Naive thymus-derived CD4-positive, alpha-beta T cell (primary cell): Measurements from ENCODE around the gene TMEM116. TPM values are rescaled to one million over a fixed set of nuclear protein-coding genes. Genes with fewer than 3 reads are reported as not detected.
A peak's percentile ranks its signal among the peaks of the same experiment; 100 is the strongest.
"Not testable (repeated sequence)": the region's sequence is repeated elsewhere in the genome, so short reads cannot be mapped to it uniquely, and the experiment has no call there.

Experiments used
- ATAC-seq: fragments of 150-1000 bp; cut with Tn5 transposase; 2 replicates; pipeline ENCODE4 v1.10.0; 2021; ENCODE audit warnings: mild to moderate bottlenecking, moderate library complexity
- CTCF ChIA-PET: fragments of 350-600 bp; sonication (Branson Sonifier 250); formaldehyde crosslinking; loops from one replicate; lab custom pipeline; 2021; ENCODE audit warnings: antibody characterized with exemption; lab: Charles Lee
- POLR2A ChIA-PET: fragments of 350-600 bp; sonication (Branson Sonifier 250); formaldehyde crosslinking; loops from one replicate; lab custom pipeline; 2021; ENCODE audit warnings: antibody characterized with exemption, inconsistent platforms; lab: Charles Lee
- DNase-seq, 9 donors: peaks; one replicate each; pipeline versions ENCODE4 v3.0.0 to v3.0.0-alpha.2; 2020 to 2022; ENCODE audit warnings: mixed read lengths in 1 of 9
- H3K27ac ChIP-seq: one replicate; pipeline ENCODE4 v1.7.0; 2013; ENCODE audit warnings: mild to moderate bottlenecking, low read depth, low read length, moderate library complexity
- H3K27me3 ChIP-seq, 2 donors: one replicate each; pipeline ENCODE4 v1.7.0; 2013; ENCODE audit warnings: low read length in 2 of 2, mild to moderate bottlenecking in 2 of 2, moderate library complexity in 2 of 2; ENCODE audit not compliant: control insufficient read depth in 2 of 2, insufficient read depth in 2 of 2
- H3K36me3 ChIP-seq, 3 experiments: 1 replicate in 2 of 3; 2 replicates in 1 of 3; pipeline ENCODE4 v1.7.0; 2013; ENCODE audit warnings: low read length in 3 of 3, mild to moderate bottlenecking in 3 of 3, moderate library complexity in 1 of 3; ENCODE audit not compliant: insufficient read depth in 3 of 3, control insufficient read depth in 2 of 3
- H3K4me1 ChIP-seq, 2 donors: one replicate each; pipeline ENCODE4 v1.7.0; 2013; ENCODE audit warnings: low read length in 2 of 2, mild to moderate bottlenecking in 2 of 2, moderate library complexity in 1 of 2; ENCODE audit not compliant: control insufficient read depth in 2 of 2, insufficient read depth in 2 of 2
- H3K4me3 ChIP-seq: 2 replicates; pipeline ENCODE4 v1.7.0; 2013; ENCODE audit warnings: mild to moderate bottlenecking, low read length
- H3K9me3 ChIP-seq, 3 experiments: 1 replicate in 2 of 3; 2 replicates in 1 of 3; pipeline ENCODE4 v1.7.0; 2013; ENCODE audit warnings: low read length in 3 of 3; ENCODE audit not compliant: control insufficient read depth in 2 of 3
- H3K27ac Mint-ChIP-seq, 9 donors: one replicate each; pipeline ENCODE4 v1.8.0; 2020 to 2022; ENCODE audit warnings: mixed read lengths in 9 of 9, mild to moderate bottlenecking in 8 of 9, moderate library complexity in 5 of 9, inconsistent platforms in 2 of 9
- H3K27me3 Mint-ChIP-seq, 5 donors: one replicate each; pipeline ENCODE4 v1.8.0; 2021 to 2022; ENCODE audit warnings: mixed read lengths in 5 of 5, mild to moderate bottlenecking in 1 of 5
- H3K36me3 Mint-ChIP-seq, 5 donors: one replicate each; pipeline ENCODE4 v1.8.0; 2020 to 2022; ENCODE audit warnings: mixed read lengths in 5 of 5, mild to moderate bottlenecking in 3 of 5, inconsistent platforms in 1 of 5
- H3K4me1 Mint-ChIP-seq, 7 donors: one replicate each; pipeline ENCODE4 v1.8.0; 2020 to 2022; ENCODE audit warnings: mixed read lengths in 7 of 7, mild to moderate bottlenecking in 3 of 7, inconsistent platforms in 1 of 7
- H3K4me3 Mint-ChIP-seq, 10 donors: one replicate each; pipeline ENCODE4 v1.8.0; 2020 to 2022; ENCODE audit warnings: mild to moderate bottlenecking in 10 of 10, mixed read lengths in 10 of 10, moderate library complexity in 6 of 10, inconsistent platforms in 2 of 10
- H3K9me3 Mint-ChIP-seq, 11 donors: one replicate each; pipeline ENCODE4 v1.8.0; 2020 to 2022; ENCODE audit warnings: mixed read lengths in 11 of 11, mild to moderate bottlenecking in 4 of 11, inconsistent platforms in 1 of 11, moderate library complexity in 1 of 11
- intact Hi-C, 2 donors: fragments of 100-400 bp; cut with micrococcal nuclease; formaldehyde crosslinking; loops; one replicate each; pipeline ENCODE4 v1.15.1; 2023
- polyA plus RNA-seq, 2 donors: library from polyadenylated mRNA; unstranded; fragments of 300-500 nt; fragmentation: Illumina TruSeq; gene quantifications; one replicate each; pipeline ENCODE4 v1.2.3, GENCODE V29; 2021
- total RNA-seq, 6 experiments: library from RNA in 5 of 6; stranded (reverse) in 5 of 6; gene quantifications; 1 replicate in 5 of 6; 2 replicates in 1 of 6; pipeline ENCODE4 v1.2.3 and lab custom pipeline; 2021 to 2026

TMEM116 gene
- 10 to 100 TPM; 12.6 to 29.3 (median 23.0) TPM for total RNA-seq
- polyA plus RNA-seq = 10 to 100 TPM in 1 of 2 donors, 1 to 10 TPM in 1; 8.7 to 13.3 TPM
- 28.5 reads per million, percentile 58 among the genes with 10 or more reads in this experiment for total RNA-seq (lab: John Stamatoyannopoulos, UW)

DNA sequence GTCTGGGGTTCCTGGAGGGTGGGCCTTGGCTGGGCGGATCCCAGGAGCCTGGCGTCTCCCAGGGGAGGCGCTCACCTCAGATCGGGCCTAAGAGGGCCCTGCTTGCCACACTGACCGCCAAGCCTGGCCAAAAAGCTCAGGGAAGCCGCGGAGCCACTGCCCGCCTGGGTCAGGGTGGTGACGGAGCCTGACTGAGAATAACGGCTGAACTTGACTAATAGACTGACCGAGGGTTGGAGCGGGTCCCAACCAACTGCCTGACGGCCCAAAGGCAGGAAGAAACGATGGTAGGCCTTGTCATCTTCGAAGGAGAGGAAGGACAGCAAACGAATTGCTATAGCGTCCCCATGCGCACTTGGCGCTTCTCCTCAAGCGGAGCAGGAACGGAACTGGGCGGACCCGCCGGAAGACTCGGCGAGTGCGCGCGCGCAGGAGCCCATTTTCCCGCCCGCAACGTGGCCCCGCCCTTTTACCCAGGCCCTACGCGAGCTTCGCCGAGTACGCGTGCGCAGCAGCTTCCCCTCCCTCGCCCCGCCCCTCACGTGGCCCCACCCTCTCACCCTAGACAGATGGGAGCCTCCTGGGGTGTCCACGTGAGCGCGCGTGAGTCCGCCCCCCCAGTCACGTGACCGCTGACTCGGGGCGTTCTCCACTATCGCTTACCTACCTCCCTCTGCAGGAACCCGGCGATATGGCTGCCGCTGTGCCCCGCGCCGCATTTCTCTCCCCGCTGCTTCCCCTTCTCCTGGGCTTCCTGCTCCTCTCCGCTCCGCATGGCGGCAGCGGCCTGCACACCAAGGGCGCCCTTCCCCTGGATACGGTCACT is at the start of gene TMEM116, which contains the start of gene ERP29:
TMEM116 (minus strand) TSS at position 391 of the 826 bp plus-strand sequence. CDS start 7,895 bp downstream, outside the sequence.
ERP29 (plus strand) TSS at position 652 of the 826 bp plus-strand sequence; CDS start at position 692, 40 bp downstream.
- H3K27ac ChIP-seq = peak within 1 kb of the TSS; percentile 96
- ChIA-PET CTCF (interaction anchor here (0.6 to 3.8 kb wide), 12 partner anchors 10 to 163 kb away, joined by 3 to 63 read pairs (median 4); no protein-coding TSS in a partner anchor), POLR2A (interaction anchor here (0.6 to 6.5 kb wide), 25 partner anchors 9 to 175 kb away, joined by 3 to 285 read pairs (median 4); partner anchors contain the start of genes MAPKAPK5, NAA25 and TRAFD1)
- peaks cover 4 to 16% (median 6%) of the 10 kb centered on the region in 3 experiments for H3K36me3 ChIP-seq
- Mint-ChIP-seq H3K9me3 (peaks cover 0 to 10% (median 4%) of the 10 kb centered on the region in 11 donors), H3K36me3 (peaks cover 10 to 39% (median 37%) of the 10 kb centered on the region in 5 donors), H3K27ac (peak within 1 kb of the TSS; percentile 95 to 99 (median 97)), H3K4me3 (peak within 1 kb of the TSS; percentile 86 to 97 (median 91)), H3K27me3 (no peaks in the 10 kb centered on the region), H3K4me1 (peaks cover 41 to 67% (median 51%) of the 10 kb centered on the region in 7 donors)
- DNase-seq = peak; percentile 98 to 100 (median 99)
- peak within 1 kb of the TSS; percentile 90 for H3K4me3 ChIP-seq
- intact Hi-C loops = loop anchor here (1.0 to 10.0 kb wide), 20 partner anchors 11 to 1209 kb away; partner anchors contain the start of genes HECTD4 (in 2 of the 2), NAA25 (in 2 of the 2), RPL6 (in 2 of the 2) and TRAFD1 (in 2 of the 2)
- no peaks in the 10 kb centered on the region for H3K27me3 ChIP-seq
- ATAC-seq = peak; percentile 92
- no peaks in the 10 kb centered on the region for H3K9me3 ChIP-seq
- H3K4me1 ChIP-seq = peaks cover 29 to 32% of the 10 kb centered on the region in 2 donors

DNA sequence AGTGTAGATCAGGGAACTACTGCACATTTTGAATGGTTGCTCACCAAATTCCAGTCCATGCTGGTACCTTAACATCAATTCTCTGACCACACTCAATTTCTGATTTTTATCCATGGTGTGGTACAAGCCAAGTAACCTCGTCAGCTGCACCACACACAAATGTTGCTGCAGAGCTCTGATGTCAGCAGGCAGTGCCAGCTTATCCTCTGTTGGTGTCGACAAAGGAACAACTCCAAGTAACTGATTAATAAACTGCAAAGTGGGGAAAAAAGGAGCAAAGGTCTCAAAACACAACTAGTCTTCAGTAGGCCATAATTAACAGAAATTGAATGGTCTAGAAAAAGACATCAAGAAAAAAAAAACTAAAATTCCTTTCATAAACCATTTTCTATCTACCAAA is 48.2 kb upstream of the TMEM116 start:
- Mint-ChIP-seq H3K9me3 (no peaks in the 10 kb centered on the region), H3K27ac (peak overlapping the region in 3 of 9 donors; percentile 37 to 86 (median 67)), H3K27me3 (no peaks in the 10 kb centered on the region), H3K4me3 (no peak overlapping the region), H3K4me1 (no peaks in the 10 kb centered on the region), H3K36me3 (peaks cover 13 to 31% (median 17%) of the 10 kb centered on the region in 5 donors)
- H3K27ac ChIP-seq = no peak overlapping the region
- POLR2A ChIA-PET = interaction anchor here (1.3 kb wide), 1 partner anchor 47 kb away, joined by 3 read pairs; no protein-coding TSS in a partner anchor
- H3K36me3 ChIP-seq = peaks cover 11 to 27% (median 13%) of the 10 kb centered on the region in 3 experiments
- DNase-seq (no peak), ATAC-seq (no peak)
- intact Hi-C loops = no loop called here
- H3K4me1 ChIP-seq = no peaks in the 10 kb centered on the region
- H3K4me3 ChIP-seq = no peak overlapping the region
- CTCF ChIA-PET = interaction anchor here (0.9 kb wide), 1 partner anchor 9 kb away, joined by 3 read pairs; no protein-coding TSS in a partner anchor
- no peaks in the 10 kb centered on the region for H3K27me3 ChIP-seq
- H3K9me3 ChIP-seq = no peaks in the 10 kb centered on the region

DNA sequence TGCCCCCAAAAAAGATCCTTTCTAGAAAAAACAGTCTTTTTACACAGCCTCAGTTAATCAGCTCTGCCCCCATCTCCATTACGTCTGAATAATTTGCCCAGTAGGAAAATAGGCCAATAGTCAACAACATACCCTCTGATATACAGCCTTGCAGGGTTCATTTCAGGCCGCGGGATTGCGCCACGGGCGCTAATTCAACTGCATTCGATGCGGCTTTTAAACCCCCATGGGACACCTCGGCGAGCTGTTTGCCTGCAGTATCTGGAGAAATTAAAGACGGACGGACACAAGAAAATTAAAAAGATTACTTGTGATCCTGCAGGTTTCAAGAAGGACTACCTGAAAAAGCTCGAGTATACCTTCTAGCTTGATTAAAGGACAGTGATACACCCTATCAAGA is 36.4 kb upstream of the TMEM116 start:
- DNase-seq = no peak
- CTCF ChIA-PET = no interaction called here
- Histone ChIP-seq H3K36me3 (peaks cover 18 to 87% (median 28%) of the 10 kb centered on the region in 3 experiments), H3K4me3 (no peak overlapping the region), H3K4me1 (no peaks in the 10 kb centered on the region), H3K27me3 (no peaks in the 10 kb centered on the region), H3K9me3 (no peaks in the 10 kb centered on the region), H3K27ac (no peak overlapping the region)
- no peaks in the 10 kb centered on the region for H3K9me3 Mint-ChIP-seq
- no peak overlapping the region for H3K4me3 Mint-ChIP-seq
- H3K36me3 Mint-ChIP-seq = peaks cover 17 to 50% (median 29%) of the 10 kb centered on the region in 5 donors
- H3K27me3 Mint-ChIP-seq = no peaks in the 10 kb centered on the region
- POLR2A ChIA-PET = interaction anchor here (0.9 to 1.3 kb wide), 3 partner anchors 12 to 76 kb away, joined by 3 to 4 read pairs (median 3); partner anchors contain the start of genes ERP29, TMEM116 and TRAFD1
- intact Hi-C loops = no loop called here
- no peak for ATAC-seq
- H3K27ac Mint-ChIP-seq = peak overlapping the region in 3 of 9 donors; percentile 9 to 57 (median 22)
- peaks cover 0 to 20% (median 0%) of the 10 kb centered on the region in 7 donors for H3K4me1 Mint-ChIP-seq

DNA sequence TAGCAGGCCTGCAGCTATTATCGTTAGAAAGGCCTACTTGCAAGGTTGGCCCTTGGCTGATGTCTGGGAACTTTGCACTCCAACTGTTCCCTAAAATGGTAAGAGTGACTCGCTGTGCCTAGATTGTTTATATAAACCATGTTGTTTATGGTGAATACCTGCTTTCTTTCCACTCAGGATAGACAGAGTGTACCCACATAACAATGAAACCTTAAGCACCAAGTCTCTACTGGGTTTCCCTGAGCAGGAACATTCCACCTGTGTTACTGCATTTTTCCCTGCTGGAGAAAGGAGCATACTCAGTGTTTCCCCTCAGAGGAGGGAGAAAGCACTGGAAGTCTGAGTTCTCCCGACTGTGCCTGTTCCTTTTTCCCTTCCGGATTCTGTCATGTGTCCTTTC is 33.0 kb upstream of the TMEM116 start:
- Histone ChIP-seq H3K4me1 (no peaks in the 10 kb centered on the region), H3K4me3 (no peak overlapping the region), H3K27ac (no peak overlapping the region), H3K27me3 (no peaks in the 10 kb centered on the region), H3K9me3 (no peaks in the 10 kb centered on the region), H3K36me3 (peaks cover 15 to 82% (median 32%) of the 10 kb centered on the region in 3 experiments)
- Mint-ChIP-seq H3K4me1 (peaks cover 0 to 8% (median 0%) of the 10 kb centered on the region in 7 donors), H3K27me3 (no peaks in the 10 kb centered on the region), H3K36me3 (peaks cover 9 to 37% (median 23%) of the 10 kb centered on the region in 5 donors), H3K9me3 (no peaks in the 10 kb centered on the region), H3K27ac (peak overlapping the region in 2 of 9 donors; percentile 10 to 35), H3K4me3 (no peak overlapping the region)
- intact Hi-C loops = no loop called here
- DNase-seq = no peak
- no peak for ATAC-seq
- ChIA-PET CTCF (interaction anchor here (0.6 kb wide), 1 partner anchor 1641 kb away, joined by 3 read pairs; no protein-coding TSS in a partner anchor), POLR2A (no interaction called here)

DNA sequence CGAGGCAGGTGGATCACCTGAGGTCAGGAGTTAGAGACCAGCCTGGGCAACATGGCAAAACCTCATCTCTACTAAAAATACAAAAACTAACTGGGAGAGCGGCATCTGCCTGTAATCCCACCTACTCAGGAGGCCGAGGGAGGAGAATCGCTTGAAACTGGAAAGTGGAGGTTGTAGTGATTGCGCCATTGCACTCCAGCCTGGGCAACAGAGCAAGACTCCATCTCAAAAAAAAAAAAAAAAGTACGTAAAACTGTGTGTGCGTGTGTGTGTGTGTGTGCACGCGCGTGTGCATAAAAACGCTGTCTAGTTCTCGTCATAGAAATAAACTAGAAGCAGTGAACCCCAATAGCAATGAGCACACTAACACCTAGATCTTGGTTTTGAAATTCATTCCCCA is 23.6 kb upstream of the TMEM116 start:
- ATAC-seq, intact Hi-C loops, H3K4me1 Mint-ChIP-seq: not testable (repeated sequence)

More for the DNA sequence above, 23.6 kb upstream of the TMEM116 start:
- POLR2A ChIA-PET, H3K4me3 Mint-ChIP-seq, H3K4me3 ChIP-seq, H3K4me1 ChIP-seq, H3K9me3 Mint-ChIP-seq, H3K9me3 ChIP-seq, DNase-seq, H3K27me3 Mint-ChIP-seq, H3K27ac ChIP-seq, H3K27me3 ChIP-seq: not testable (repeated sequence)
- H3K36me3 Mint-ChIP-seq = peaks cover 20 to 48% (median 22%) of the 10 kb centered on the region in 5 donors
- peak overlapping the region in 1 of 9 donors; percentile 70 for H3K27ac Mint-ChIP-seq
- H3K36me3 ChIP-seq = peaks cover 14 to 64% (median 16%) of the 10 kb centered on the region in 3 experiments
- CTCF ChIA-PET = interaction anchor here (0.6 kb wide), 1 partner anchor 71 kb away, joined by 3 read pairs; no protein-coding TSS in a partner anchor
